UCSD-AML1 (cell line): ENCODE measurements around the gene SIX6.
"Not testable (repeated sequence)": the region's sequence is repeated elsewhere in the genome, so short reads cannot be mapped to it uniquely, and the experiment has no call there.

Source experiments
- DNase-seq: peaks from one replicate; lab custom pipeline; 2025; ENCODE audit not compliant: unreplicated experiment; lab: John Stamatoyannopoulos, UW

Gene SIX6

GRCh38 chr14:60508707-60509437, at the start of gene SIX6:
SIX6 (plus strand) TSS chr14:60509146; CDS start chr14:60509399, 253 bp downstream.
- no peak for DNase-seq

GRCh38 chr14:60480248-60480647, 28.7 kb upstream of the SIX6 start:
- DNase-seq: not testable (repeated sequence)

DNA sequence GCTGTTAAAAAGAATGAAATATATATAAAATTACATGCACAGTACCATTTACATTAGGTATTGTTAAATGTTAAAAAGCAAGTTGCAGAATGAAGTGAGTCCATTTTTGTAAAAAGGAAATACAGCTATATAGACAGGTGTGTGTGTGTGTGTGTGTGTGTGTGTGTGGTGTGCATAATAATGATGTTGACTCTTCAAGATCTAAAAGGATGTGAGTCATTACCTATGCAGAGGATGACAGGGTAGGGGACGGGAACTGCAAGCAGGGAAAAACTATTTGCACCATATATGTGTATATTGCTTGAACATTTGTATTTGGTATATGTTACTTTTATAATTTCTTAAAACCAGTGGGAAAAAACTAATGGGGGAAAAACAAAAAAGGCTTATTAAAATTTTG, 26.2 kb upstream of the SIX6 start:
- no peak for DNase-seq

DNA sequence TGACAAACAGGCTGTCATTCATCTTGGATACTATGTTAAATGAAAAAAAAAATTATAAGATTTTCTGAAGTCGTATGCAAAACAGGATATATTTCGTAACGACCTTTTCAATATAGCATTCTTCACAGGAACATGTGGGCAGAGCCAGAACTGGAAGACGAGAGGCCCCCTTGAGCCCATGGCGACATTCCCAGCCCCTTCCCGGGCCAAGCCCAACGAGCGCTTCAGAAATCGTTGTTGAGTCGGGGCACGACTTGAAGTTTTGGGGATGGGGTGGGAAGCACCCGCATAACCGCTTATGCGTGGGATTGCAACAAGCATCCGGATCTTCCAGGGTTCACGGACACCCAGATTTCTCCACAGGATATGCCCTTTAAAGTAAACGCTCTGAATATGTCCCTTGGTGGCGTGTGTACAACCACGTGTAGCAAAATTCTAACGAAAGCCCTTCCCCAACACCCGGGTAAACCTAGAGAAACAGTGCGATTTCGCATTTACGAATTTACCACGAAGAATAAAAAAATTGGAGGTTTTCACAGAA, 23.8 kb upstream of the SIX6 start:
- no peak for DNase-seq

GRCh38 chr14:60485598-60486251, 23.2 kb upstream of the SIX6 start, which contains the start of gene C14orf39:
C14orf39 (minus strand) TSS chr14:60486063; CDS start chr14:60485078, 985 bp downstream.
- DNase-seq: no peak

DNA sequence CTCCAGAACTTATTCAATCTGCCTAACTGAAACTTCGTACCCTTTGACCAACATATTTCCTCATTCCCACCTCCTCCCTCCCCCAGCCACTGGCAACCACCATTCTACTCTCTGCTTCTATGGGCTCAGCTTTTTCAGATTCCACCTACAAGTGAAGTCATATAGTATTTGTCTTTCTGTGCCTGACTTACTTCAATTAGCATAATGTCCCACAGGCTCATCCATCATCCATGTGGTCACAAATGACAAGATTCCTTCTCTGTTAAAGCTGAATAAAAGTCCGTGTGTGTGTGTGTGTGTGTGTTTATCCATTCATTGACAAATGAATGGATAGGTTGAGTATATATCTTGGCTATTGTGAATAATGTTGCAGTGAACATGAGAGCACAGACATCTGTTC, 21.7 kb upstream of the SIX6 start:
- no peak for DNase-seq

DNA sequence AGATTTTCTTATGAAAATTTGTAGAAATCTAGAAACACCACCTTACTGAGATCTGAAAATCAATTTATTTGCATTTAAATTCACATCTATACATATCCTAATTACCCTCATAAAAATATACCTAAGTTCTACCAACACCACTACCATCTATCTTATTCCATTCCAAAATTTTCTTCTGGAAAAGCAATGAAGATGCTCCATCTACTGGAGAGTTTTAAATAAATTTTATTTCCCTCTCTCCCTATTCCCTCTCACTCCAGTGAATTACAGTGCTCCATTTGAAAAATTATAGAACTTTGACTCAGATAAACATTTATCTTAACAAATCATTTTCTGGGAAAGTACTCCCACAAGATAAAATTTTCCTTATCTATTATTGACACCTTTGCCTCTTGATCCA, 20.8 kb upstream of the SIX6 start:
- no peak for DNase-seq

- DNase-seq: no peak
Observed at GRCh38 chr14:60490270-60490669, 18.7 kb upstream of the SIX6 start.

DNA sequence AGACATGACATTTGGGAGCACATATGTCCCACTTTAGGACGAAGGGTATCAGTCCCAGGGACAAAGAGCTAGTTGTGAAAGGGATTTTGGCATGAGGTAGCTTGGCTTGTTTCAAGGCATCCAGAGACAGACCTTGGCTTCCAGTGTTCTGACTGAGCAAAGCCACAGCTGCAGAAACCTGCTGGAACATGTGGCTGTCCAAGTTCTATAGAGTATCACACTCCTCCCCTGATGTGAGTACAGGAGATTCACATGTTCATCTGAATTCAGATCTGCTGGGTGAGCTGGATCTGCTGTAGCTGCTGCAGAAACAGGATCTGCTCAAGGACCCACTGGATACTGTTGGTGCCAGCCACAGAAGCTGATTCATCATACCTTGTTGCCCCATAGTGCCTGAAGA, 13.0 kb upstream of the SIX6 start:
- DNase-seq: no peak

DNA sequence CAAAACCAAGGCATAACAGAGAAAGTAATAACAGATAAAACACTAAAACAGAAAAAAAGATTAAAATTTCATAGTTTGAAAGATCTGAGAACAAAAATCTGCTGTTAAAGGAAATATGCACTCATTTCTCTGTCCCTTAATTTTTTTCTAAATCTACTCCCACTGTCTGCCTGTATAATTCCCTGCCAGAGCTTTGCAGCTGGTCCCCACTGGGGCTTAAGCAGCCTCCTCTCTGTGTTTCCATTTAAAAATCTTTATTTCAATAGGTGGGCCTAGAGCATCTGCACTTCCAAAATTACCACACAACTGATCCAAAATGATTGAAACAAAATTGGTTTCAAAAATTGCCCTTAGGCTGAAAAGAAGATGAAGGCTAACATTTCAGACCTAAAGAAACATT, 6.4 kb upstream of the SIX6 start:
- no peak for DNase-seq

- no peak for DNase-seq
Observed at GRCh38 chr14:60505448-60505847, 3.5 kb upstream of the SIX6 start.

DNA sequence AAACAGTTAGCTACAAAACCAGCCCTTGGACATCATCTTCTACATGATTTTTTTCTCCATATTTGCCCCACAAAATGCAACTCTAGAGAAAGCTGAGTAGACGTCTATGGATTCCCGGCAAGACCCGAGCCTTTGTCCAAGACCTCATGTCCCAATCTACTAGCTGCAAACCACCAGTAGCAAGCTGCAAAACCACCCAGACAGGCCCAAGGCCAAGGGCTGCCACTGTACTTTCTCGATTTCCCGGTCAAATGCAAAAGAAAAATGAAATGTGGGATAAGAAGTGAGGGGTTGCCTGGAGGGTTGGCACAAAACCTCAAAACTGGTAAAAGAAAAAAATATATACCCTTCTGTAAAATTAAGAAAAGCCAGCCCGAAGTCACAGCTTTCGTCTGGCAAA, 2.9 kb upstream of the SIX6 start:
- DNase-seq: no peak

DNA sequence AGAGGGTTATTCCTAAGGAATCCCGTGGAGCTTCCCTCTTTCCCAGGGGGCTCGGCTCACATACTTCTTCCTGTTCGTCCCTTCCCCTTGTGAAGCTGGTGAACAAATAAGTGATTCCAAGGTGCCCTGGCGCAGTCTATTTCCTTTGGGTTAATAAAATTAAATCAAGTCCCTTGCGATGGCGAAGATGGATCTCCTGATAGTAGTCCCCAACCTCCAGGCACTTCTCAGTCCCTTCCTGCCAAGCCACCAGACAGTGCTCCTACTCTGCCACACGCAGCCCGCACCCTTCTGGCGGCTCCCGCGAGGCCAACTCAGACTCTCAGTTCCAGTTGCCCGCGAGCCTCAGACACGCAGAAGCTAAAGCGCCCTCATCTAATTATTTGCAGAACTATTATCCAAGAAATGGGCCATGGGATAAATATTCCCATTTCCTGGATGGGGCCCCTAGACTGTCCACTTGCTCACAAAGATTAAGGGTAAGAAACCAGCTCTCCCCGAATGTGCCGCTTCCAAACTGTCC, 2.4 kb upstream of the SIX6 start:
- DNase-seq: no peak

- no peak for DNase-seq
Observed at GRCh38 chr14:60506985-60507829, 1.7 kb upstream of the SIX6 start.

DNA sequence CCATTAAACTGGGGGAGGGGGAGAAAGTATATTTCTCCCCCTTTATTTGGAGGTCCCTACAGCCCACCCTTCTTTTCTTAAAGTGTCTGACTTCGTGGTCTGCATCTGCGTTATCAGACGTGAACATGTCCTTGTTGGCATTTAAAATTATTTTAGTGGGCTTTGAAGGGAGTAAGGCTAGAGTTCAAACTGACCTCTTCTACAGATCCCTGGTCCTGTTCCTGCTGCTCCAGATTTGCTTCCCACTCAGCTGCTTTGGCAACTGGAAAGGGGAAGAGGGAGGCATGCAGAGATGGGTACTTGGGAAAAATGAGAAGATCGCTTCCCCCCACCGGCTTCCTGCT, 611 bp upstream of the SIX6 start:
- no peak for DNase-seq

DNA sequence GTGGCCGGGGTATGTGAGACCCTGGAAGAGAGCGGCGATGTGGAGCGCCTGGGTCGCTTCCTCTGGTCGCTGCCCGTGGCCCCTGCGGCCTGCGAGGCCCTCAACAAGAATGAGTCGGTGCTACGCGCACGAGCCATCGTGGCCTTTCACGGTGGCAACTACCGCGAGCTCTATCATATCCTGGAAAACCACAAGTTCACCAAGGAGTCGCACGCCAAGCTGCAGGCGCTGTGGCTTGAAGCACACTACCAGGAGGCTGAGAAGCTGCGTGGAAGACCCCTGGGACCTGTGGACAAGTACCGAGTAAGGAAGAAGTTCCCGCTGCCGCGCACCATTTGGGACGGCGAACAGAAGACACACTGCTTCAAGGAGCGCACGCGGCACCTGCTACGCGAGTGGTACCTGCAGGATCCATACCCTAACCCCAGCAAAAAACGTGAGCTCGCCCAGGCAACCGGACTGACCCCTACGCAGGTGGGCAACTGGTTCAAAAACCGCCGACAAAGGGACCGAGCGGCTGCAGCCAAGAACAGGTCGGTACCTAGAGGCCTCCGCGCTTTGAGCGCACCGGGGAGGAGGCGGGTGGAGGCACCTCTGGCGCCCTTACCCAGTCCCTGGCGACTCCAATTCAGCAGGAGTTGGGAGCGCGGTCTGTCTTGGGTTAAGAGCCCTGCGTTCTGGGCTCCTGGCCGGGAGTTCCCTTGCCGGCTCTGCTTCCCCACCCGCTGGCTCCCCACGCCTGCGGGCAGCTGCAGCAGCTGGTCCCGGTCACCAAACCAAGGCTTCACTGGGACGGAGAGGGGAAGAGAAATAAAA, 700 bp downstream of the SIX6 start:
- no peak for DNase-seq

- DNase-seq: no peak
Observed at GRCh38 chr14:60510254-60510950, 1.5 kb downstream of the SIX6 start.

DNA sequence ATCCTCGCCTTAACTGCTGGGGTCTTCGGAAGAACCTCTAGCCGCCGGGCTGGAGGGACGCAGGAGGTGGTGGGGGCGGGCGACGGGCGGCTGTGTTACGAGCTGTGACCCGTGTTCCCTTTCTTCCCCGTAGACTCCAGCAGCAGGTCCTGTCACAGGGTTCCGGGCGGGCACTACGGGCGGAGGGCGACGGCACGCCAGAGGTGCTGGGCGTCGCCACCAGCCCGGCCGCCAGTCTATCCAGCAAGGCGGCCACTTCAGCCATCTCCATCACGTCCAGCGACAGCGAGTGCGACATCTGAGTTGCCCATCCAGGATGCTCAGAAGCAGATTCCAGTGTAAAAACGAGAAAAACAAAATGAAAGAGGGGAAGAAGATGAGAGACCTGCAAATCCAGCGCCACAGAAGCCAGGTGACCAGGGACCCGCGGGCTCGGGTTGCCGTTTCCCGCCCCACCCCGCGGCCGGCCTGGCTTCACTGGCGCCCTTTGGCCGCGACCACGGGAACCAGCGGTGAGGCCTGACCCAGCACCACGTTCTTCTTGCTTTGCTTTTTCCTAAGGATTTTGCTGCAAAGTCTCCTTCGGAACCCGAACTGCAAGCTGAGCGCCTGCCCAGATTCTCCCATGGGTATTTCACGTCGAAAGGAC, 2.1 kb downstream of the SIX6 start:
- no peak for DNase-seq

- DNase-seq: no peak
Observed at GRCh38 chr14:60512126-60512525, 3.2 kb downstream of the SIX6 start.
